GM12874 (cell line): ENCODE results near the gene SP7.
A peak's percentile ranks its signal among the peaks of the same experiment; 100 is the strongest.

Source experiments
- TF ChIP-seq, protein P1 (sequence below): IDR thresholded peaks from 2 replicates; pipeline ENCODE4 v1.5.1; 2011; ENCODE audit warnings: low read depth, mild to moderate bottlenecking, control low read depth, low read length, moderate library complexity; ENCODE audit not compliant: insufficient read depth

The SP7 gene

DNA sequence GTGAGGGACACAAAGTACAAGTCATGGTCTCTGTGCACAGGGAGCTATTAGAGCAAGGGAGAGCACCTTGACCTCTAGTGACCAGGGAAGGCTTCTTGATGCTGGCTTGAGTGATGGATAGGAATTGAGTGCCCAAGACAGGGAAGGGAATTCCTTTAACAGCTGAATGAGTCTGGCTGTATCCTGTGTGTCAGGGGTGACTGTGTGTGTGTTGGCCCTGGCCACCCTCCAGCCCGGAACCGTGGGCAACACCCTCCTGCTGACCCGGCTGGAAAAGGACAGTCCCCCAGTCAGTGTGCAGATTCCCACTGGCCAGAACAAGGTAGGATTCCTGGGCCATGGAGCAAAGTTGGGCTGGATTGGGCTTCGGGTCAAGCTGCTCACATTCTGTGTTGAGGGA lies 46.3 kb downstream of the SP7 start:
- TF ChIP-seq, protein P1, sequence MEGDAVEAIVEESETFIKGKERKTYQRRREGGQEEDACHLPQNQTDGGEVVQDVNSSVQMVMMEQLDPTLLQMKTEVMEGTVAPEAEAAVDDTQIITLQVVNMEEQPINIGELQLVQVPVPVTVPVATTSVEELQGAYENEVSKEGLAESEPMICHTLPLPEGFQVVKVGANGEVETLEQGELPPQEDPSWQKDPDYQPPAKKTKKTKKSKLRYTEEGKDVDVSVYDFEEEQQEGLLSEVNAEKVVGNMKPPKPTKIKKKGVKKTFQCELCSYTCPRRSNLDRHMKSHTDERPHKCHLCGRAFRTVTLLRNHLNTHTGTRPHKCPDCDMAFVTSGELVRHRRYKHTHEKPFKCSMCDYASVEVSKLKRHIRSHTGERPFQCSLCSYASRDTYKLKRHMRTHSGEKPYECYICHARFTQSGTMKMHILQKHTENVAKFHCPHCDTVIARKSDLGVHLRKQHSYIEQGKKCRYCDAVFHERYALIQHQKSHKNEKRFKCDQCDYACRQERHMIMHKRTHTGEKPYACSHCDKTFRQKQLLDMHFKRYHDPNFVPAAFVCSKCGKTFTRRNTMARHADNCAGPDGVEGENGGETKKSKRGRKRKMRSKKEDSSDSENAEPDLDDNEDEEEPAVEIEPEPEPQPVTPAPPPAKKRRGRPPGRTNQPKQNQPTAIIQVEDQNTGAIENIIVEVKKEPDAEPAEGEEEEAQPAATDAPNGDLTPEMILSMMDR: no peak

DNA sequence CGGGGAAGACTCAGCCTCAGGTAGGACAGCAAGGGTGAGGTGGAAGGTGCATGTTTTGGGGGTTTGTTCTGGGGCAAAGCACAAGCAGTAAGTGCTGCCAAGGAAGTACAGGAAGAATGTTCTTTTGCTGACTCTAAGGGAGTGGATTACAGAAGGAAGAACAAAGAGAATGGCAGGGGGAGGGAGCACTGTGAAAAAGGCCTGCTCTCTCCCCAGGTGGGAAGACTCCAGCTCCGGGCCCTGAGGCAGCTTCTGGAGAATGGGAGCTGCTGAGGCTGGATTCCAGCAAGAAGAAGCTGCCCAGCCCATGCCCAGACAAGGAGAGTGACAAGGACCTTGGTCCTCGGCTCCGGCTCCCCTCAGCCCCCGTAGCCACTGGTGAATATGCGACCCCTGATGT lies 47.8 kb downstream of the SP7 start:
- TF ChIP-seq, protein P1: no peak

DNA sequence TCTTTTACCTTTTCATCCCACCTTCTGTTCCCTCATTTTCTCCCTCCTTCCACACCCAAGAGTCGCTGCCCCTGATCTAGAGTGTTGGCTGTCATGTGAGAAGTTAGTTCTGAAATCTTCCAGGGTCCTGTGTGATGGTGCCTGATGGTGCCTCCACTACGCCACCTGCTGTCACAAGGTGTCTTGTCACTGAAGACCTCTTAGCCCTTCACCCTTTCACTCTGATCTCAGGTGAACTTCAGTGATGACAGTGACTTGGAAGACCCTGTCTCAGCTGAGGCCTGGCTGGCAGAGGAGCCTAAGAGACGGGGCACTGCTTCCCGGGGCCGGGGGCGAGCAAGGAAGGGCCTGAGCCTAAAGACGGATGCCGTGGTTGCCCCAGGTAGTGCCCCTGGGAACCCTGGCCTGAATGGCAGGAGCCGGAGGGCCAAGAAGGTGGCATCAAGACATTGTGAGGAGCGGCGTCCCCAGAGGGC lies 48.4 kb downstream of the SP7 start:
- TF ChIP-seq, protein P1: peak; percentile 71

DNA sequence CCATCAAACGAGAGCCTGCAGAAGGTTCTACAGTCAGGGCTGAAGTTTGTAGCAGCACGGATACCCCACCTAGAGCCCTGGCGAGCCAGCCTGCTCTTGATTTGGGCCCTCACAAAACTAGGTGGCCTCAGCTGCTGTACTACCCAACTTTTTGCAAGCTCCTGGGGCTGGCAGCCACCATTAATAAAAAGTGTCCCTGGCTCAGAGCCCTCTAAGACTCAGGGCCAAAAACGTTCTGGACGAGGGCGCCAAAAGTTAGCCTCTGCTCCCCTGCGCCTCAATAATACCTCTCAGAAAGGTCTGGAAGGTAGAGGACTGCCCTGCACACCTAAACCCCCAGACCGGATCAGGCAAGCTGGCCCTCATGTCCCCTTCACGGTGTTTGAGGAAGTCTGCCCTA lies 49.7 kb downstream of the SP7 start:
- TF ChIP-seq, protein P1: no peak

DNA sequence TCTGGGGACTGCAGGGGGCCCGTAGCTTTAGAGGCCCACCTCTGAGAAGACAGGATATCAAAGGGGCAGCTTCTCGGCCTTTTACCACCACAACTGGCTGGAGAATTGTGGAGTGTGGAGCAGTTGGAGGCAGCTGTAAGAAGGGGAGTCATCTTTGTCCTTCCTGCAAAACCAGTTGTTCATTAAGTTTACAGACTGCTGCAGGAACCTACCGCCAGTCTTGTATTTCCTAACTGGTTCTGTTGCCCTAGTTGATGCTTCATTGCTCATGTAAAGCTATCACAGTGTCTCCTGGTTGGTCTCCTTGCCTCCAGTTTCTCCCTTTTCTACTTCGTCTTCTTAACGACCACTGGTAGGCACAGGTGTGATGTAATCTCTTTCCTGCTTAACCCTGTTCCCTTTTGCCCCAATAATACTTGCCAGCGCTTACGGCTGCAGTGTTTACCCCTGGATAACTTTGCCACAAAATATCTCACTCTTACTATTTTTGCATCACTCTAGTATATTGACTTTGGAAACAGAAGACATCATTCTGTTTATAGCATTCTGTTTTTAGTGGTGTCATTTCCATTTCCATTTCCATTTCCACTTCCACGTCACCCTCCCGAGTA lies 56.2 kb downstream of the SP7 start:
- TF ChIP-seq, protein P1: no peak

DNA sequence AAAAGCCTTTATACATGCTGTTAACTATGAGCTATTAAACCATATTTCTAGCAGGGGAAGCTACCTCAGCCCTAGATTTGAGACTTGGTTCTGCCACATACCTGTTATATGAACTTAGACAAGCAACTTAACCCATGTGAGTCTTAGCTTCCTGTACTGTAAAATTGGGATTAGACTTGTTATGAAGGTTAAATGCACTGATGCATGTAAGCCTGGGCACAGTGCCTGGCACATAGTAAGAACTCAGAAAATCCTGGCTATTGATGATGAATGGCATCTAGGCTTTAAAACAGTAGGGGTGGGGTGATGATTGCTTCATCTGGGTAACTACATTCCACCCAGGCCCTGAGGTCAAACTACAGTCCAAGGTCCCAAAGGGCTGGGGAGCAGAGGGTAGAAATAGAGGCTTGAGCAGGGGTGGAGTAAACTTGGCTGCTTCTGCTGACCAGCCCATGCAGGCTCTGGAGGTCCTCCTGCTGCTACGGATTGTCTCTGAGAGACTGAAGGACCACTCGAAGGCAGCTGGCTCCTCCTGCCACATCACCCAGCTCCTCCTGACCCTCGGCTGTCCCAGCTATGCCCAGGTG lies 56.8 kb downstream of the SP7 start:
- TF ChIP-seq, protein P1: no peak

DNA sequence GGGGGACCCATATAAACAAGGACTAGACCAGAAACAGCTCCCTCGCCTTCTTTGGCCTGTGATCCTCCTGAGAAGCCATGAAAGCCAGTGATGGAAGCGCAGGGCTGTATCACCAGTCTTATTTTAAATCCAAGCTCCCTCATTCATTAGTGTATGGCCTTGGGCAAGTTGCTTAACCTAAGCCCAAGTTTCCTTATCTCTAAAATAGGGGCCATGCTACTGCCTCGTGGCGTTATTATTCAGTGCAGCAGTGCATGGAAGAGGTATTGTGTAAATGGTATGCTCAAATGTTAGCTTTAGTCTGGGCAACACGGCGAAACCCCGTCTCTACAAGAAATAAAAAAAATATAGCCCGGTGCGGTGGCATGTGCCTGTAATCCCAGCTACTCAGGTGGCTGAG lies 58.2 kb downstream of the SP7 start:
- TF ChIP-seq, protein P1: no peak
